B cell (primary cell): ENCODE results near the gene ARHGAP11B.

ENCODE experiments used
- ATAC-seq: fragments of 200-7000 bp; cut with Tn5 transposase; one replicate; pipeline ENCODE4 v1.10.0; 2021; ENCODE audit warnings: low read depth, mild to moderate bottlenecking, moderate number of reproducible peaks, moderate library complexity
- CTCF ChIA-PET: fragments of 350-600 bp; sonication (Branson Sonifier 250); formaldehyde crosslinking; loops from one replicate; lab custom pipeline; 2021; ENCODE audit warnings: antibody characterized with exemption, inconsistent platforms; lab: Charles Lee
- POLR2A ChIA-PET: fragments of 350-600 bp; sonication (Branson Sonifier 250); formaldehyde crosslinking; loops from one replicate; lab custom pipeline; 2021; ENCODE audit warnings: antibody characterized with exemption; lab: Charles Lee
- DNase-seq: peaks from one replicate; pipeline ENCODE4 v3.0.0; 2013
- H2AFZ ChIP-seq: 2 replicates; pipeline ENCODE4 v1.6.1; 2012; ENCODE audit warnings: mild to moderate bottlenecking, low read depth, low read length; ENCODE audit not compliant: insufficient read depth, poor library complexity, severe bottlenecking
- H3K27ac ChIP-seq, 2 donors: 1 replicate in 1 of 2; 2 replicates in 1 of 2; pipeline ENCODE4 v1.5.1; 2012 to 2013; ENCODE audit warnings: low read length in 2 of 2, mild to moderate bottlenecking in 2 of 2, moderate library complexity in 1 of 2
- H3K27me3 ChIP-seq, 4 experiments: fragments of 200-600 bp in 1 of 4; sonication (generic) in 1 of 4; replicated peaks in 1 of 4; 1 replicate in 2 of 4; 2 replicates in 2 of 4; pipeline versions ENCODE4 v1.6.1 to v1.7.0; 2013 to 2016; ENCODE audit warnings: low read length in 3 of 4, mild to moderate bottlenecking in 2 of 4, mixed read lengths in 1 of 4, moderate library complexity in 1 of 4; ENCODE audit not compliant: insufficient read depth in 4 of 4, control insufficient read depth in 3 of 4; ENCODE audit errors: control extremely low read depth in 1 of 4
- H3K36me3 ChIP-seq, 2 experiments: replicated peaks in 1 of 2; 1 replicate in 1 of 2; 2 replicates in 1 of 2; pipeline versions ENCODE4 v1.6.1 to v1.7.1; 2013; ENCODE audit warnings: low read length in 1 of 2; ENCODE audit not compliant: insufficient read depth in 2 of 2, control insufficient read depth in 1 of 2; ENCODE audit errors: control extremely low read depth in 1 of 2, extremely low read depth in 1 of 2
- H3K4me1 ChIP-seq, 2 donors: fragments of 200-600 bp in 1 of 2; sonication (generic) in 1 of 2; 1 replicate in 1 of 2; 2 replicates in 1 of 2; pipeline versions ENCODE4 v1.5.1 to v1.6.1; 2013 to 2017; ENCODE audit warnings: low read length in 2 of 2; ENCODE audit not compliant: control insufficient read depth in 2 of 2, insufficient read depth in 2 of 2
- H3K4me2 ChIP-seq: replicated peaks from 2 replicates; pipeline ENCODE3; 2012; ENCODE audit warnings: mild to moderate bottlenecking, low read depth, low read length; ENCODE audit not compliant: poor library complexity, severe bottlenecking
- H3K4me3 ChIP-seq, 5 experiments: fragments of 200-600 bp in 1 of 5; sonication (generic) in 1 of 5; 1 replicate in 3 of 5; 2 replicates in 2 of 5; pipeline versions ENCODE4 v1.5.1 to v1.7.0; 2011 to 2016; ENCODE audit warnings: low read length in 4 of 5, mild to moderate bottlenecking in 4 of 5, low read depth in 2 of 5, control low read depth in 1 of 5, moderate library complexity in 1 of 5; ENCODE audit not compliant: insufficient read depth in 1 of 5; ENCODE audit errors: control extremely low read depth in 1 of 5, extremely low read depth in 1 of 5
- H3K79me2 ChIP-seq: fragments of 200-600 bp; sonication (generic); one replicate; pipeline ENCODE4 v1.6.0; 2016; ENCODE audit warnings: low read length; ENCODE audit not compliant: control insufficient read depth, insufficient read depth
- H3K9ac ChIP-seq: fragments of 200-600 bp; sonication (generic); 2 replicates; pipeline ENCODE4 v1.6.1; 2017; ENCODE audit warnings: mild to moderate bottlenecking, low read length, moderate library complexity
- H3K9me3 ChIP-seq, 3 donors: one replicate each; pipeline versions ENCODE4 v1.6.1 to v1.7.1; 2013; ENCODE audit warnings: low read length in 2 of 3; ENCODE audit not compliant: control insufficient read depth in 2 of 3, insufficient read depth in 1 of 3; ENCODE audit errors: control extremely low read depth in 1 of 3
- H4K20me1 ChIP-seq: 2 replicates; pipeline ENCODE4 v1.6.0; 2012; ENCODE audit warnings: mild to moderate bottlenecking, low read length; ENCODE audit not compliant: insufficient read depth, control insufficient read depth, poor library complexity, severe bottlenecking
- H3K27ac Mint-ChIP-seq: one replicate; pipeline ENCODE4 v1.8.0; 2021; ENCODE audit warnings: mixed read lengths
- H3K27me3 Mint-ChIP-seq: one replicate; pipeline ENCODE4 v1.8.0; 2021; ENCODE audit warnings: mixed read lengths
- H3K4me1 Mint-ChIP-seq: one replicate; pipeline ENCODE4 v1.8.0; 2021; ENCODE audit warnings: mixed read lengths
- H3K4me3 Mint-ChIP-seq: one replicate; pipeline ENCODE4 v1.8.0; 2021; ENCODE audit warnings: mixed read lengths
- H3K9me3 Mint-ChIP-seq: one replicate; pipeline ENCODE4 v1.8.0; 2022; ENCODE audit warnings: mixed read lengths; ENCODE audit not compliant: insufficient read depth
- EZH2 ChIP-seq: IDR thresholded peaks from 2 replicates; pipeline ENCODE4 v1.6.1; 2012; ENCODE audit warnings: borderline replicate concordance, low read depth, mild to moderate bottlenecking, moderate library complexity, low read length; ENCODE audit not compliant: insufficient read depth, poor library complexity, severe bottlenecking
- WGBS: methylation state at CpG from one replicate; pipeline ENCODE4 v1.1.5; 2013; ENCODE audit warnings: missing lambda C conversion rate; ENCODE audit not compliant: insufficient coverage; 5-methylcytosine and 5-hydroxymethylcytosine counted together
- intact Hi-C: fragments of 100-400 bp; cut with micrococcal nuclease; formaldehyde crosslinking; loops from one replicate; pipeline ENCODE4 v1.10.0; 2022
- TF ChIP-seq, protein P1 (sequence below): fragments of 200-600 bp; IDR thresholded peaks from one replicate; pipeline ENCODE4 v1.8.0; 2022; ENCODE audit warnings: antibody characterized with exemption, mild to moderate bottlenecking

ARHGAP11B gene

GRCh38 chr15:30670056-30670455 is 44.1 kb downstream of the ARHGAP11B start:
- CTCF ChIA-PET, result interaction anchor here (1.3 kb wide), 1 partner anchor 820 kb away, joined by 3 read pairs; no protein-coding TSS in a partner anchor
- H2AFZ ChIP-seq, result no peak overlapping the region

DNA sequence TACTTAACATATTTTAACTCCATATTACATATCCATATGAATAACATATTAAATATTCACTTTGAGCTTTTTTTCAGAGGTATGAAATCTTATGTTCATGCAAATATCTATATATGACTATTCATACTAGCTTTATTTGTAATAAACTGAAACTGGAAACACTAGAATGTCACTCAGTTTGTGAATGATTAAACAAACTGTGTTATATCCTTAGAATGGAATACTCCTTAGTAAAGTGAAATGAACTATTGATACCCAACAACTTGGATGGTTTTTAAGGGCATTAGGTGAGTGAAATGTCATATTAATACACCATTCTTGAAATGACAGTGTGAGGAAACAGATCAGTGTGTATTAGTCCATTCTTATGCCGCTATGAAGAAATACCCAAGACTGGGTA is 45.4 kb downstream of the ARHGAP11B start:
- ATAC-seq (no peak), DNase-seq (no peak)
- H3K36me3 ChIP-seq, result no peaks in the 10 kb centered on the region
- 100% methylated on average over 1 of the region's 1 CpG for WGBS
- H3K9ac ChIP-seq, result no peak overlapping the region
- no peaks in the 10 kb centered on the region for H3K9me3 ChIP-seq
- POLR2A ChIA-PET, result no interaction called here
- no peak overlapping the region for H3K4me2 ChIP-seq
- TF ChIP-seq EZH2, result no peak
- TF ChIP-seq, protein P1, sequence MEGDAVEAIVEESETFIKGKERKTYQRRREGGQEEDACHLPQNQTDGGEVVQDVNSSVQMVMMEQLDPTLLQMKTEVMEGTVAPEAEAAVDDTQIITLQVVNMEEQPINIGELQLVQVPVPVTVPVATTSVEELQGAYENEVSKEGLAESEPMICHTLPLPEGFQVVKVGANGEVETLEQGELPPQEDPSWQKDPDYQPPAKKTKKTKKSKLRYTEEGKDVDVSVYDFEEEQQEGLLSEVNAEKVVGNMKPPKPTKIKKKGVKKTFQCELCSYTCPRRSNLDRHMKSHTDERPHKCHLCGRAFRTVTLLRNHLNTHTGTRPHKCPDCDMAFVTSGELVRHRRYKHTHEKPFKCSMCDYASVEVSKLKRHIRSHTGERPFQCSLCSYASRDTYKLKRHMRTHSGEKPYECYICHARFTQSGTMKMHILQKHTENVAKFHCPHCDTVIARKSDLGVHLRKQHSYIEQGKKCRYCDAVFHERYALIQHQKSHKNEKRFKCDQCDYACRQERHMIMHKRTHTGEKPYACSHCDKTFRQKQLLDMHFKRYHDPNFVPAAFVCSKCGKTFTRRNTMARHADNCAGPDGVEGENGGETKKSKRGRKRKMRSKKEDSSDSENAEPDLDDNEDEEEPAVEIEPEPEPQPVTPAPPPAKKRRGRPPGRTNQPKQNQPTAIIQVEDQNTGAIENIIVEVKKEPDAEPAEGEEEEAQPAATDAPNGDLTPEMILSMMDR, result no peak
- no peaks in the 10 kb centered on the region for H3K4me1 Mint-ChIP-seq
- H3K27me3 ChIP-seq, result no peaks in the 10 kb centered on the region
- H2AFZ ChIP-seq, result no peak overlapping the region
- no peaks in the 10 kb centered on the region for H3K4me1 ChIP-seq
- H3K4me3 ChIP-seq, result no peak overlapping the region
- H3K4me3 Mint-ChIP-seq, result no peak overlapping the region
- H3K27me3 Mint-ChIP-seq, result no peaks in the 10 kb centered on the region
- H3K79me2 ChIP-seq, result no peaks in the 10 kb centered on the region
- no peak overlapping the region for H3K27ac Mint-ChIP-seq
- intact Hi-C loops, result no loop called here
- CTCF ChIA-PET, result interaction anchor here (1.3 kb wide), 1 partner anchor 819 kb away, joined by 3 read pairs; no protein-coding TSS in a partner anchor
- H3K27ac ChIP-seq, result no peak overlapping the region
- H4K20me1 ChIP-seq, result no peaks in the 10 kb centered on the region
- no peaks in the 10 kb centered on the region for H3K9me3 Mint-ChIP-seq

More at GRCh38 chr15:30670056-30670455, 44.1 kb downstream of the ARHGAP11B start:
- DNase-seq, result no peak
- POLR2A ChIA-PET, result no interaction called here
- Mint-ChIP-seq H3K4me1 (no peaks in the 10 kb centered on the region), H3K4me3 (no peak overlapping the region), H3K27me3 (no peaks in the 10 kb centered on the region), H3K9me3 (no peaks in the 10 kb centered on the region), H3K27ac (no peak overlapping the region)
- Histone ChIP-seq H3K4me2 (no peak overlapping the region), H3K27ac (no peak overlapping the region), H3K79me2 (no peaks in the 10 kb centered on the region), H3K36me3 (no peaks in the 10 kb centered on the region), H3K9ac (no peak overlapping the region), H3K4me3 (no peak overlapping the region), H3K4me1 (no peaks in the 10 kb centered on the region), H3K27me3 (no peaks in the 10 kb centered on the region), H4K20me1 (no peaks in the 10 kb centered on the region), H3K9me3 (no peaks in the 10 kb centered on the region)
- WGBS, result 83% methylated on average over 1 of the region's 2 CpGs
- intact Hi-C loops, result no loop called here
- ATAC-seq, result no peak
- TF ChIP-seq, protein P1, result no peak
